ENCODE measurements around the gene LRRC26. TPM values are rescaled to one million over a fixed set of nuclear protein-coding genes. Genes with fewer than 3 reads are reported as not detected.

The LRRC26 gene
- total and polyA plus RNA-seq, 2 of the 13 experiments (the other 11 are each of a cell fraction or from before 2014, with no cell fraction given): not detected

GRCh38 chr9:137188490-137189296 is 18.8 kb upstream of the LRRC26 start, which contains the start of the genes ANAPC2 and SSNA1 (continued):
- no peak for TF ChIP-seq ZBTB1 (CRISPR knock-in tag; IDR thresholded peaks at IDR 0.05; ENCODE audit: borderline replicate concordance)
- TF ChIP-seq FOXK1 (CRISPR knock-in tag; IDR thresholded peaks at IDR 0.05; ENCODE audit: borderline replicate concordance, low read depth): peak; percentile 99
- no peak; the same call in 1 of the 2 replicates for TF ChIP-seq ZNF749 (CRISPR knock-in tag; IDR thresholded peaks at IDR 0.05; ENCODE audit: borderline replicate concordance)
- TF ChIP-seq ATF7 (IDR thresholded peaks at IDR 0.05): peak; percentile 41; the same call in 1 of the 2 replicates
- TF ChIP-seq ATF7 (CRISPR knock-in tag; IDR thresholded peaks at IDR 0.05): no peak; the same call in 1 of the 2 replicates
- TF ChIP-seq, protein P1, sequence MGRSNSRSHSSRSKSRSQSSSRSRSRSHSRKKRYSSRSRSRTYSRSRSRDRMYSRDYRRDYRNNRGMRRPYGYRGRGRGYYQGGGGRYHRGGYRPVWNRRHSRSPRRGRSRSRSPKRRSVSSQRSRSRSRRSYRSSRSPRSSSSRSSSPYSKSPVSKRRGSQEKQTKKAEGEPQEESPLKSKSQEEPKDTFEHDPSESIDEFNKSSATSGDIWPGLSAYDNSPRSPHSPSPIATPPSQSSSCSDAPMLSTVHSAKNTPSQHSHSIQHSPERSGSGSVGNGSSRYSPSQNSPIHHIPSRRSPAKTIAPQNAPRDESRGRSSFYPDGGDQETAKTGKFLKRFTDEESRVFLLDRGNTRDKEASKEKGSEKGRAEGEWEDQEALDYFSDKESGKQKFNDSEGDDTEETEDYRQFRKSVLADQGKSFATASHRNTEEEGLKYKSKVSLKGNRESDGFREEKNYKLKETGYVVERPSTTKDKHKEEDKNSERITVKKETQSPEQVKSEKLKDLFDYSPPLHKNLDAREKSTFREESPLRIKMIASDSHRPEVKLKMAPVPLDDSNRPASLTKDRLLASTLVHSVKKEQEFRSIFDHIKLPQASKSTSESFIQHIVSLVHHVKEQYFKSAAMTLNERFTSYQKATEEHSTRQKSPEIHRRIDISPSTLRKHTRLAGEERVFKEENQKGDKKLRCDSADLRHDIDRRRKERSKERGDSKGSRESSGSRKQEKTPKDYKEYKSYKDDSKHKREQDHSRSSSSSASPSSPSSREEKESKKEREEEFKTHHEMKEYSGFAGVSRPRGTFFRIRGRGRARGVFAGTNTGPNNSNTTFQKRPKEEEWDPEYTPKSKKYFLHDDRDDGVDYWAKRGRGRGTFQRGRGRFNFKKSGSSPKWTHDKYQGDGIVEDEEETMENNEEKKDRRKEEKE (IDR thresholded peaks at IDR 0.05): no peak
- TF ChIP-seq NCOR1 (IDR thresholded peaks at IDR 0.05; ENCODE audit: borderline replicate concordance, low read length): no peak; the same call in 1 of the 2 replicates
- no peak for TF ChIP-seq ZNF251 (CRISPR knock-in tag; IDR thresholded peaks at IDR 0.05)
- TF ChIP-seq PTBP1 (IDR thresholded peaks at IDR 0.05; ENCODE audit: low read depth, low read length, poor library complexity, severe bottlenecking): no peak
- TF ChIP-seq ZNF607 (CRISPR knock-in tag; IDR thresholded peaks at IDR 0.05; ENCODE audit: borderline replicate concordance): peak; percentile 85; the same call in 1 of the 2 replicates
- no peak; the same call in 1 of the 2 replicates for TF ChIP-seq MAZ (IDR thresholded peaks at IDR 0.05; ENCODE audit: borderline replicate concordance, low read depth, low read length)
- TF ChIP-seq MAZ (CRISPR knock-in tag; IDR thresholded peaks at IDR 0.05; ENCODE audit: low read depth): peak; percentile 85
- TF ChIP-seq, protein P2, sequence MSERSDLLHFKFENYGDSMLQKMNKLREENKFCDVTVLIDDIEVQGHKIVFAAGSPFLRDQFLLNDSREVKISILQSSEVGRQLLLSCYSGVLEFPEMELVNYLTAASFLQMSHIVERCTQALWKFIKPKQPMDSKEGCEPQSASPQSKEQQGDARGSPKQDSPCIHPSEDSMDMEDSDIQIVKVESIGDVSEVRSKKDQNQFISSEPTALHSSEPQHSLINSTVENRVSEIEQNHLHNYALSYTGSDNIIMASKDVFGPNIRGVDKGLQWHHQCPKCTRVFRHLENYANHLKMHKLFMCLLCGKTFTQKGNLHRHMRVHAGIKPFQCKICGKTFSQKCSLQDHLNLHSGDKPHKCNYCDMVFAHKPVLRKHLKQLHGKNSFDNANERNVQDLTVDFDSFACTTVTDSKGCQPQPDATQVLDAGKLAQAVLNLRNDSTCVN (CRISPR knock-in tag; IDR thresholded peaks at IDR 0.05; ENCODE audit: borderline replicate concordance): peak; percentile 55; the same call in 1 of the 2 replicates
- TF ChIP-seq ZFP62 (CRISPR knock-in tag; IDR thresholded peaks at IDR 0.05): peak; percentile 98
- TF ChIP-seq SAFB2 (CRISPR knock-in tag; IDR thresholded peaks at IDR 0.05; ENCODE audit: borderline replicate concordance, low read depth): no peak; the same call in 1 of the 2 replicates
- no peak for TF ChIP-seq CCAR2 (optimal IDR thresholded peaks at IDR 0.05; ENCODE audit: low read depth, low read length)
- no peak for TF ChIP-seq LCORL (IDR thresholded peaks at IDR 0.05)
- TF ChIP-seq LCORL (CRISPR knock-in tag; IDR thresholded peaks at IDR 0.05): peak; percentile 74; the same call in 1 of the 2 replicates
- TF ChIP-seq POLR2G (IDR thresholded peaks at IDR 0.05; ENCODE audit: low read depth, low read length): peak; percentile 75
- peak; percentile 93 for TF ChIP-seq CBX5 (CRISPR knock-in tag; IDR thresholded peaks at IDR 0.05; ENCODE audit: borderline replicate concordance)
- TF ChIP-seq ZBTB8A (CRISPR knock-in tag; IDR thresholded peaks at IDR 0.05; ENCODE audit: borderline replicate concordance, low read depth): no peak
- TF ChIP-seq ZNF576 (CRISPR knock-in tag; IDR thresholded peaks at IDR 0.05): peak; percentile 69; the same call in 1 of the 2 replicates
- TF ChIP-seq SMAD3 (CRISPR knock-in tag; IDR thresholded peaks at IDR 0.05): peak; percentile 67; the same call in 1 of the 2 replicates
- TF ChIP-seq ATF2 (CRISPR knock-in tag; IDR thresholded peaks at IDR 0.05): peak; percentile 92

All from HepG2 (cell line).